ENCODE measurements around the gene VAX1. TPM values are rescaled to one million over a fixed set of nuclear protein-coding genes. Genes with fewer than 3 reads are reported as not detected.

The VAX1 gene
- total RNA-seq, 1 experiment from 2014 or later: not detected

DNA sequence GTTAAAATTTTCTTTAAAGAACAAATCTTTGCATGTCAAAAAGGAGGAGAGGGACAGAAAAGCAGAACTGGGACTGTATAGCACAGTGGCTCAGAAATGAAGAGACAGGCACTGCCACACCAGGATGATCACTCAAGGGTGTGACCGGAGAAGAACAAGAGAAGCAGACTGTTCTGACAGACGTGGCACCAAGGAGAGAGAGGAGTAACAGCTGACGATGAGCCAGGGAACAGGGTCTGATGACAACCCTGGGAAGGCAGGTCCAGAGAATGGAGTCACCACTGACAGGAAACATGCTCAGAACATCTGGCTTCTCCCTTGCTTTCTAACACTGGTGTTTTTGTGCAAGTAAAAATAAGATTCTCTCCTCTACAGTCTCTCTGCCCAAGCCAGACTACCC, 14.6 kb upstream of the VAX1 start:
- peaks cover 70% of the 10 kb centered on the region for H3K27me3 ChIP-seq (ENCODE audit: insufficient read depth, low read length)
- peaks cover 100% of the 10 kb centered on the region for H3K27me3 Mint-ChIP-seq (ENCODE audit: low read depth)
- no peak overlapping the region for H3K9ac ChIP-seq (ENCODE audit: extremely low read depth, insufficient read length, low read length)
- WGBS (ENCODE audit: extremely low coverage, insufficient read length, low lambda C conversion rate): no CpG with 5 or more reads among the region's 3 CpGs
- no peaks in the 10 kb centered on the region for H3K9me3 ChIP-seq (ENCODE audit: control insufficient read depth, low read depth, low read length)
- H3K4me3 Mint-ChIP-seq: no peak overlapping the region
- no peak overlapping the region; a peak in 1 of 7 replicates for H3K27ac Mint-ChIP-seq
- no peak overlapping the region for H2BK20ac ChIP-seq (ENCODE audit: low read depth, low read length, poor library complexity, severe bottlenecking)
- no peak overlapping the region for H2BK15ac ChIP-seq (ENCODE audit: low read depth, low read length)
- no peak overlapping the region for H4K91ac ChIP-seq (ENCODE audit: insufficient read length, low read depth, low read length)
- no peak overlapping the region for H3K23ac ChIP-seq (ENCODE audit: insufficient read length, low read depth, low read length)
- H4K5ac ChIP-seq (ENCODE audit: insufficient read length, low read depth, low read length): no peak overlapping the region
- H2BK120ac ChIP-seq (ENCODE audit: low read depth, low read length, poor library complexity, severe bottlenecking): no peak overlapping the region
- no peaks in the 10 kb centered on the region for H3K23me2 ChIP-seq (ENCODE audit: insufficient read length, low read depth, low read length, poor library complexity, severe bottlenecking)
- H4K20me1 ChIP-seq (ENCODE audit: control insufficient read depth, insufficient read depth, insufficient read length): no peaks in the 10 kb centered on the region
- no peaks in the 10 kb centered on the region; a peak in 1 of 7 replicates for H3K36me3 Mint-ChIP-seq (ENCODE audit: insufficient read depth in 1 of 3, low read depth in 3 of 3)
- no peak overlapping the region for H4K8ac ChIP-seq (replicated peaks; ENCODE audit: insufficient read length, low read depth, low read length)
- no peaks in the 10 kb centered on the region for H3K4me1 Mint-ChIP-seq
- H3K14ac ChIP-seq (ENCODE audit: insufficient read depth, low read length): no peak overlapping the region
- no peak overlapping the region for H3K56ac ChIP-seq (ENCODE audit: insufficient read length, low read depth, low read length)
- no peak overlapping the region for H3K18ac ChIP-seq (ENCODE audit: insufficient read length, low read depth, low read length)
- no peaks in the 10 kb centered on the region for H3K79me2 ChIP-seq (ENCODE audit: insufficient read depth, low read length)
- no peak overlapping the region for H2AK5ac ChIP-seq (ENCODE audit: insufficient read length, low read length)
- no peak overlapping the region for H2AFZ ChIP-seq (ENCODE audit: low read length)
- no peaks in the 10 kb centered on the region for H3K79me1 ChIP-seq (ENCODE audit: insufficient read depth, low read depth, low read length, poor library complexity, severe bottlenecking)
- H3K4ac ChIP-seq (ENCODE audit: low read depth, low read length): no peak overlapping the region
- no peak overlapping the region for H3T11ph ChIP-seq (ENCODE audit: low read length)
- no peak overlapping the region for H2BK5ac ChIP-seq (ENCODE audit: insufficient read length, low read length)
- TF ChIP-seq, protein P1, sequence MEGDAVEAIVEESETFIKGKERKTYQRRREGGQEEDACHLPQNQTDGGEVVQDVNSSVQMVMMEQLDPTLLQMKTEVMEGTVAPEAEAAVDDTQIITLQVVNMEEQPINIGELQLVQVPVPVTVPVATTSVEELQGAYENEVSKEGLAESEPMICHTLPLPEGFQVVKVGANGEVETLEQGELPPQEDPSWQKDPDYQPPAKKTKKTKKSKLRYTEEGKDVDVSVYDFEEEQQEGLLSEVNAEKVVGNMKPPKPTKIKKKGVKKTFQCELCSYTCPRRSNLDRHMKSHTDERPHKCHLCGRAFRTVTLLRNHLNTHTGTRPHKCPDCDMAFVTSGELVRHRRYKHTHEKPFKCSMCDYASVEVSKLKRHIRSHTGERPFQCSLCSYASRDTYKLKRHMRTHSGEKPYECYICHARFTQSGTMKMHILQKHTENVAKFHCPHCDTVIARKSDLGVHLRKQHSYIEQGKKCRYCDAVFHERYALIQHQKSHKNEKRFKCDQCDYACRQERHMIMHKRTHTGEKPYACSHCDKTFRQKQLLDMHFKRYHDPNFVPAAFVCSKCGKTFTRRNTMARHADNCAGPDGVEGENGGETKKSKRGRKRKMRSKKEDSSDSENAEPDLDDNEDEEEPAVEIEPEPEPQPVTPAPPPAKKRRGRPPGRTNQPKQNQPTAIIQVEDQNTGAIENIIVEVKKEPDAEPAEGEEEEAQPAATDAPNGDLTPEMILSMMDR (conservative IDR thresholded peaks at IDR 0.05): no peak
- no peaks in the 10 kb centered on the region for H3K4me1 ChIP-seq (ENCODE audit: insufficient read depth, low read length)
- no peaks in the 10 kb centered on the region; a peak in 1 of 5 replicates for H3K9me3 Mint-ChIP-seq
- H3K4me2 ChIP-seq (ENCODE audit: insufficient read depth, insufficient read length, low read length): no peak overlapping the region
- no peak overlapping the region for H3K27ac ChIP-seq (ENCODE audit: insufficient read length, low read depth, low read length)
- no peak for DNase-seq
- H2BK12ac ChIP-seq (ENCODE audit: insufficient read length, low read depth, low read length): no peak overlapping the region
